ENCODE results near the gene DNAJC12. TPM values are rescaled to one million over a fixed set of nuclear protein-coding genes. Genes with fewer than 3 reads are reported as not detected.

The DNAJC12 gene
- total and polyA plus RNA-seq, 2 of the 8 experiments (the other 6 are each of a cell fraction or from before 2014, with no cell fraction given): 0.86 to 4.2 TPM

DNA sequence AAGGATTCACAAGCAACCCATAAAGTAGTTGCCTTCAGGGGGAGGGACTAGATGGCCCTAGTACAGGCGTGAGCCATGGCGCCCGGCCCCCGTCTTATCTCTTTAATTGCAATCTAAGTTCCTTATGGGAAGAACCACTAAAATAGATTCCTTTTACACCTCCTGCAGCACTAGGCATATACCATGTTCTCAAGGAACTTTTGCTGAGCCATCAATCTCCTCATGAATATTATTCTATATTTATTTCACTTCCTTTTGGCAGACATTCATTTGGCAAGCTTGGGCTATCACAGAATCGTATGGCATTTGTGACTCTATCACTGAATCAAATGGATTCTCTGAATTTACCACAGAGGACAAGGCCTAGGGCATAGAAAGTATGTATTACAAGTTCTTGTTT lies 14.8 kb upstream of the DNAJC12 start (continued):
- no peak for TF ChIP-seq CEBPB (IDR thresholded peaks at IDR 0.05; ENCODE audit: low read depth, low read length)
